ENCODE results near the gene PHC2.

The PHC2 gene

DNA sequence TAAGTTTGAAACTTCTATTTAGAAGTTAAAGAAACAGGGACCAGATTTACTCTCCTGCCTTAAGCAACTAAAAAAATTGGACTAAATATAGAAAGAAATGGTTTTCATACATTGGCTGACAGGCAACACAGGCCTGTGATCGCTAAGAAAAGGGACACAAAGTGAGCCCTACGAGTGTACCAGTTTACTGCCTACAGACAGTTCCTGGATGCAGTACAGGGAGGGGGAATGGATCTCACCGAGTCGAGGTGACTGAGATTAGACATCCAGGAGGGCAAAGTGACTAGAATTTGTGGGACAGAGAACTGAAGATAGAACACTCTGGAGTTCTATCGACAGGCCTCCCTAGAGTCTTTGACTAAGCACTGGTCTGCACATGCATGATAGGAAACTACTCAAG lies 16.0 kb downstream of the PHC2 start:
- no peak for DNase-seq

DNA sequence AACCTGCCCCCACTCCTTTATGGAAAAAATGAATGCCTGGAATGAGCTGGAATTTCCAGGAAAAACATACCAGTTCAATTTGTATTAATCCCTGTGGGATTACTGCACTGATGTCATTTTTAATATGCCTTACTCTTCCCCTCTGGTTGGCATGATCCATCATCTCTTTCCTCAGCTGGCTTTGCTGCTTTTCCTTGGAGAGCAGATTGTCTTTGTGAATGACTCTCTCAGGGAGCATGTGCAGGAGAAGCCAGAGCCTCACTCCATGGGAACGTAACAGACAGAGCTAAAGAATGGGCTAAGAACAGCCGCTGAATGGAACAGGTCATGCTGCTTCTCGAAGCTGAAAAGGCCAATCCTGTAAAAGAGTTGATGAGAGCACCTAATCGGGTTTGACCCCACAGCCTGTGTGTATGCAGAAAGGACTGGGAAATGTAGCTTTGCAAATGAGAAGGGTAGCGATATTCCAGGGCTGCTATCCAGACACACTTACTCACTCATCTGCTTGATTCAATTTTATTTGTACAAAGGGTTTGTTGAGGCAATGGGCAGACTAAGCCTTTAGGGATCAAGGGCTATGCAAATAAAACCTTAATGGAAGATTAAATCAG lies 20.7 kb downstream of the PHC2 start:
- DNase-seq = no peak

DNA sequence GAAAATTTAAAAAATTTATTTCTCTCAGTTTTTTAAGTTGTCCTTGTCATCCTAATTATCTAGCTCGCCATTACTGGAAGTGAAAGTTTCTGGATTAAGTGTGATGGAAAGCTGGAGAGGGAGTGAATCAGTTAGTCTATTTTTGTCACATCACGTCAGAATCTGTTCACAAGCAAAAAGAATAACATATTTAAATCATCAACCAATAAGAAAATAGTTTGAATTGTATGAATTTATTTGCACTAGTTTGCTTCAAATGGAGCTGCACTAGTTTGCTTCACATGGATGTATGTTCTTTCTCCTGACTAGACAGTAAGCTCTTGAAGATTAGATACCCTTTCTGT lies 22.8 kb downstream of the PHC2 start:
- no peak for DNase-seq

DNA sequence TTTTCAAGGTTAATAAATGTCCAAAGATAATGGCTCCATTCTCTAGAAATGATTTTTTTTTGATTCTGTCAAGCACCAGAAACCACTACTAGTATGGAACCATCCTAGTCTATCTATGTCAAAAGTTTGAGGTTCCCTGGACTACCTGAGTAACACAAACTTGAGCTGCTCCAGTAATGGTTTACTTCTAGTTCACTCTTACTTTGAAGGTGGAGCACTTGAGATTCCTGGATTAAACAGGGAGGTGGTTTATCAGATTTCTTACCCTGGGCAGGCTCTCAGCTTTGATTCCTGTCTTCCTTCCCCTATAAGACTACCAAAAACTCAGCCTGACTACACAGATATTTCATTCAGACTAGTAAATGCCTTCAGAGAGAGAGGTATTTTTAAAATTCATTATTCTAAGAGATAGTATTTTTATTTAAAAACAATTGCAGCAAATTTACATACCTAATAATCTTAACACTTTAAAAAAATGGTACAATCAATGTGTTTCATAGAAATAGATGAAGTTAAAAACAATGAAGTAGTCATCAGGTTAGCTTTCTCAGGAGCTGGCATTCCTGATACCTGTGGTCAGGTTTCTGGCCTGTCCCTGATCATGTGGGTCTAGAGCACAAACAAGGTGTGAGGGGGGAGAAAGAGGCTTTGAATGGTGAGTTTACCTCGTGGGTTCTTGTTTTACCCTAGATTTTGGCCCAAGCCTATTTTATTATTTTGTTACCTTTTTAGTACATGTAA lies 23.4 kb downstream of the PHC2 start:
- no peak for DNase-seq

DNA sequence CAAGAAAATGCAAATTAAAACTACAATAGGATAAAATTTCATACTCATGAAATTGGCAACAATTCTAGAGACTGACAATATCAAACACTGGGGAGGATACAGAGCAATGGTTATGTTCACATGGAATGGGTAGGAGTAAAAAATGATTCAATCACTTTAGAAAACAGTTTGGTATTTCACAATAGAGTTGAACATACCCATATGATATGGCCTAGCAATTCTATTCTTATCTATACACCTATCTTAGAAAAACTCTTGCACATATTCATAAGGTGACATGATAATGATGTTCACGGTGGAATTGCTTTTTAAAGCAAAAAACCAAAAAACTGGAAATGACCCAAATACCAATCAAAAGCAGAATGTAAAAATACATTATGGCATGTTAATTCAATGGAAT lies 28.7 kb downstream of the PHC2 start:
- no peak for DNase-seq

DNA sequence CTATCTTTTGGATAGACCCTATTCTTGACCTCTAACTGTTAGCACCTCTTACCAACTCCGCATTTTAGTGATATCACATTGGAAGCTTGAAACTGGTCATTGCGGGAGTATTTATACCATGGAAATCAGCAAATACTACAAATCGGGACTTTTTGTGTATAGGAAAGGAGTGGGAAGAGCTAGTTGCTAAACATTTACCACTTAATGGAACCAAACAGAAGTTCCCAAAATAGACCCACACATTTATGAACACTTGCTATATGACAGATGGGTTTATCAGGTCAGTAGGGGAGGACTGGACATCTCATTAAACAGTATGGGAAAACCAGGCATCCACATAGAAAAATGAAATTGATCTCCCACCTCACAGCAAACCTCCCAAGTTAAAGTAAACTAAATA lies 29.4 kb downstream of the PHC2 start:
- no peak for DNase-seq

GRCh38 chr1:33400153-33400911 lies 30.6 kb downstream of the PHC2 start:
- no peak for DNase-seq

GRCh38 chr1:33399375-33399774 lies 31.5 kb downstream of the PHC2 start:
- no peak for DNase-seq

GRCh38 chr1:33397994-33398393 lies 32.9 kb downstream of the PHC2 start:
- no peak for DNase-seq

GRCh38 chr1:33397125-33397506 lies 33.8 kb downstream of the PHC2 start:
- no peak for DNase-seq

DNA sequence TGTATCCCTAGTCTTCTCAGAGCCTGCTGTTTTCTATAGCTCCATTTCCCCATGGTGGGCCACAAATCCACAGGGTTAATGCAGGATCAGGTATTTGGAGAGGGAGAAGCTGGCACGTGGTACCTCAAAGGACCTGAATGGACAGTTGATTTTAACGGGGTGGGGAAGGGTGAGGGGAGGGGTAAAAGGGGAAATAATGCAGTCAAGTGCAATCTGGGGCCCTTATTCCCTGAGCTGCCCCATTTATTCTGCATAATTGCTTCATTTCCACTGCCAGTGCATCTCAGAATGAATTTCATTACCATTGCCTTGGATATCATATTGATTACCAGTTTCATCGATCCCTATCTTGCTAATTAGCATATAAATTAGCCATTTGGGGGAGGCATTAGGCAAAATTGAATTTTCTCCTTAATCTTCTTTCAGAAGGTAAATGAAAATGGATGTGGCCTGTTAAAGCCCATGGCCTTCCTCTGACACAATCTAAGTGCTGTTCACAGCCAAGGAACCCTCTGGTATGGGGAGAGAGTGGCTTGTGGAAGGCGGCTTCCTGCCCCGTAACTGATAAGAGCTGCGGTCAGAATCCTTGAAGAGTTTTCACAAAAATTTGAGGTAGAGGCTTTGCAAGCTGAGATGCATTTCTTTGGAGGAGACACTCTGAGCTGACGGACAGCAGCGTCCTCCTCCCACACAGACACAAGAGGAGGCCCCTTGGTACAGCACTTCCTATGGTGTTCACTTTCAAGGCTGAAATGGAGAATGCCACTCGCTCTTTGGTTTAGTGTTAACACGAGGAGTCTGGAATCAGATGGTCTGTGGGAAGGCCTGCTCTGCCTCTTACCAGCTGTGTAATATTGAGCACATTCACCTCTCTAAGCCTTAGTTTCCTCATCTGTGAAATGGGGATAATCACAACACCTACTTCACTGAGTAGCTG lies 34.4 kb downstream of the PHC2 start:
- no peak for DNase-seq

- no peak for DNase-seq
These were observed 36.1 kb downstream of the PHC2 start for GRCh38 chr1:33394770-33395169.

DNA sequence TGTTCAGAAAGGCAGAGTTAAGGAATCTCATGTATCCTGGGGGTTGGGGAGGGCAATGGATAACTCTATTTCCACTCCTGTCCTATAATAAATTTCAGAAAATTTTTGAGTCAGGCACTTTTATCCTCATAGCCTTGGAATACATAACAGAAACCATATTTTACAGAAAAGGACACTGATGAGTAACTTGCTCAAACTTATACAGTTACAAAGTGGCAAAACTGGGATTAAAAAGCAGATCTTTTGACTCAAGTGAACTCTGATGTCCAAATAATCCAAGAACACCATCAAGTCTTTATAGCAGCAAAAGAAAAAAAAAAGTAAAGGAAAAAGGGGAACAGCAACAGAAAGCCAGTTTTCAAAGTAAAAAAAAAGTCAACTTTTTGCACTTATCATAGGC lies 36.9 kb downstream of the PHC2 start:
- DNase-seq = no peak

- DNase-seq = no peak
These were observed 37.4 kb downstream of the PHC2 start for GRCh38 chr1:33393524-33393923.

GRCh38 chr1:33392639-33393038 lies 38.3 kb downstream of the PHC2 start:
- no peak for DNase-seq

DNA sequence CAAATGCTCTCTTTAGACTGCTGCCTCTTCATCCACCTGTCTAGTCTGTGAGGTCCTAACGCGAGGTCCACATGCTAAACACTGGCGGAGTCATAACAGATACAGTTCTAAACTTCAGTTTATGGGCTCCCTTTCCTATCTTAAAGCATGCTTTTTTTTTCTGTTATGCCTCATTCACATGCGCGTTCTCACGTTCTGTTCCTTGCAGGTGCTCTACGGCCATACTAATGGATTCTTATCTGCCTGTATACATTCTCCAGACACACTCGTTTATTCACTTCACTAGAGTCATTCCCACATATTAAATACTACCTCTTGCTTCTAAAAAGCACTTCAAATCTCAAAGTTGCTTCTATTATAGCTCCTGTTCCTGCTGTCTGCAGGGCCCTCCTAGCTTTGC lies 38.7 kb downstream of the PHC2 start:
- DNase-seq = no peak

- DNase-seq = no peak
These were observed 39.4 kb downstream of the PHC2 start for GRCh38 chr1:33391343-33392078.

DNA sequence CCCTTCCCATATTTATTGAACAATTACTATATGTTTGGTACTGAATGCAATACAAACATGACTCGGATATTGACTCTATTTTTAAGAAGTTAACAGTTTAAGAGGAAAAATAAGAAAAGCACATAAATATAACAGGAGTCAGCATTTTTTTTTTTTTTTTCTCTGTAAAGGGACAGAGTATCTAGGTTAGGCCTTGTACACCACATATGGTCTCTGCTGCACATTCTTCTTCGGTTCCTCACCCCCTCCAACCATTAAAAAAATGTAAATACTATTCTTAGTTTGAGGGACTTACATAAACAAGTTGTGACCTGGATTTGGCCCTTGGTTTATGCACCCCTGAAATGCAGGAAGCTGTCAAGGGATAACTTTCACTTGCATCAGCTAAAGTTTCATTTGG lies 40.4 kb downstream of the PHC2 start:
- no peak for DNase-seq

- no peak for DNase-seq
These were observed 41.8 kb downstream of the PHC2 start for GRCh38 chr1:33388805-33389771.

DNA sequence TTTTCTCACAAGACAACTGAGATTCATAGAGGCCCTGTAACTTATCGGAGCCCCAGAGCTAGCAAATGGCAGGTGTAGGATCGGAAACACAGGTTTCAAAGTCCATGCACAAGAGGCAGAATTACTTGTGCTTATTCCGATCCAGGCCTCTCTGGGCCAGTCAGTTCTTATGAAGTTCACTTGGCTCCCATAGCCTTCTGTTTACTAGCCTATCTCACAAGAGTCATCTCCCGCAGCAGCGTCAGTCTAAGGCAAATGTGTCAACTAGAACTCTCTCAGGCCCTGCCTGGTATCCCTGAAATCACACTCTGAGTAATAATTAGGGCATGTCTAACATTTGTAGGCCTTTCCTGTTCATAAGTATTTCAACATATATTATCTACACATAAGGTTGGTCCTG lies 43.3 kb downstream of the PHC2 start:
- DNase-seq = no peak

DNA sequence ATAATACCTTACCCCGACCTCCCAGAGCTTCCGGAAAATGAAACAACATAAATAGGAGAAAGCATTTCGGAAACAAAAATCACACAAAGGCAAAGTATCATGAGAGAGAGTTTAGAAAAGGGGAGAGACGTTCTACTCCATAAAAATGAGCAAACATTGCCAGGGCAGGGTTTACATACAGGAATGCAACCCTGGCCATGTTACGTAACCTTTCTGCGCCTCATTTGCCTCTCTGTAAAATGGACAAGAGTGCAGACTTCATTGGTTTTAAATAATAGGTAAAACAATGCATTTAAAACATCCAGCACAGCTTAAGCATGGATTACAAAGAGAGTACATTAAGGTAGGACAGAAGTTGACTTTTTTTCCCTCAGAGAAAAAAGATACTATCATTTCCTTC lies 45.6 kb downstream of the PHC2 start:
- DNase-seq = no peak
